ENCODE data around the gene SLC8B1.

GRCh38 chr12:113252494-113252893 lies 82.4 kb downstream of the SLC8B1 start:
- TF ChIP-seq POLR2A (IDR thresholded peaks at IDR 0.05; ENCODE audit: low read length) (no peak), GATA1 (IDR thresholded peaks at IDR 0.05; ENCODE audit: low read depth, low read length) (no peak)
